Measurements from ENCODE around the gene SOAT2. TPM values are rescaled to one million over a fixed set of nuclear protein-coding genes. Genes with fewer than 3 reads are reported as not detected.

Gene SOAT2
- polyA plus RNA-seq, 2 of the 4 experiments (the other 2 are of a cell fraction) = 0.09 to 0.14 TPM

- peaks cover 41% of the 10 kb centered on the region for H3K4me1 ChIP-seq
- no peak for TF ChIP-seq JUN (IDR thresholded peaks at IDR 0.05)
- TF ChIP-seq HOXA7 (CRISPR knock-in tag; IDR thresholded peaks at IDR 0.05) = no peak
- no peak for TF ChIP-seq TFCP2L1 (CRISPR knock-in tag; IDR thresholded peaks at IDR 0.05)
- no peak for TF ChIP-seq CTCF (IDR thresholded peaks at IDR 0.05)
- WGBS (ENCODE audit: missing lambda C conversion rate) = 84% methylated on average over 5 of the region's 5 CpGs
- no peak overlapping the region for H3K27ac ChIP-seq
- CTCF ChIA-PET = interaction anchor here (0.7 to 45.5 kb wide), 5 partner anchors 6 to 158 kb away, joined by 3 to 1424 read pairs (median 308); partner anchors contain the start of genes IGFBP6, SOAT2, SPRYD3 and TNS2
- H3K4me2 ChIP-seq = no peak overlapping the region
- ATAC-seq = no peak
- no peak for DNase-seq (ENCODE audit: low read depth in 1 of 2, low spot score in 1 of 2)
- H3K4me3 ChIP-seq = no peak overlapping the region
- POLR2A ChIA-PET = interaction anchor here (1.0 kb wide), 1 partner anchor 9 kb away, joined by 3 read pairs; no protein-coding TSS in a partner anchor
- H3K9me3 ChIP-seq = no peaks in the 10 kb centered on the region
- FAIRE-seq = no peak
These were observed 47.0 kb upstream of the SOAT2 start for GRCh38 chr12:53056296-53056695.

- FAIRE-seq (no peak), ATAC-seq (no peak), DNase-seq (ENCODE audit: low read depth in 1 of 2, low spot score in 1 of 2) (no peak)
- peaks cover 41% of the 10 kb centered on the region for H3K4me1 ChIP-seq
- no peak overlapping the region for H3K4me3 ChIP-seq
- ChIA-PET POLR2A (interaction anchor here (1.0 to 1.4 kb wide), 2 partner anchors 9 kb away, joined by 3 to 4 read pairs; no protein-coding TSS in a partner anchor), CTCF (interaction anchor here (1.4 to 45.5 kb wide), 4 partner anchors 5 to 31 kb away, joined by 3 to 1424 read pairs (median 308); partner anchors contain the start of genes IGFBP6, SOAT2, SPRYD3 and TNS2)
- no peak overlapping the region for H3K4me2 ChIP-seq
- H3K9me3 ChIP-seq = no peaks in the 10 kb centered on the region
- H3K27ac ChIP-seq = no peak overlapping the region
- 100% methylated on average over 3 of the region's 7 CpGs for WGBS (ENCODE audit: missing lambda C conversion rate)
- no peak for TF ChIP-seq ZSCAN20 (CRISPR knock-in tag; IDR thresholded peaks at IDR 0.05)
- no peak for TF ChIP-seq ZFP36 (IDR thresholded peaks at IDR 0.05; ENCODE audit: borderline replicate concordance, partially characterized antibody)
- no peak for TF ChIP-seq BHLHE40 (IDR thresholded peaks at IDR 0.05; ENCODE audit: low read depth, low read length)
- TF ChIP-seq KDM1A (IDR thresholded peaks at IDR 0.05; ENCODE audit: low read depth) = no peak
- no peak for TF ChIP-seq CHD2 (IDR thresholded peaks at IDR 0.05; ENCODE audit: low read length, partially characterized antibody)
- TF ChIP-seq SREBF2 (IDR thresholded peaks at IDR 0.05) = no peak
- TF ChIP-seq KDM5A (IDR thresholded peaks at IDR 0.05) = no peak
- TF ChIP-seq POLR2A (IDR thresholded peaks at IDR 0.05; ENCODE audit: low read length) = no peak
- no peak for TF ChIP-seq ZC3H11A (IDR thresholded peaks at IDR 0.05)
- TF ChIP-seq PBX3 (IDR thresholded peaks at IDR 0.05) = no peak
- TF ChIP-seq, protein P1, sequence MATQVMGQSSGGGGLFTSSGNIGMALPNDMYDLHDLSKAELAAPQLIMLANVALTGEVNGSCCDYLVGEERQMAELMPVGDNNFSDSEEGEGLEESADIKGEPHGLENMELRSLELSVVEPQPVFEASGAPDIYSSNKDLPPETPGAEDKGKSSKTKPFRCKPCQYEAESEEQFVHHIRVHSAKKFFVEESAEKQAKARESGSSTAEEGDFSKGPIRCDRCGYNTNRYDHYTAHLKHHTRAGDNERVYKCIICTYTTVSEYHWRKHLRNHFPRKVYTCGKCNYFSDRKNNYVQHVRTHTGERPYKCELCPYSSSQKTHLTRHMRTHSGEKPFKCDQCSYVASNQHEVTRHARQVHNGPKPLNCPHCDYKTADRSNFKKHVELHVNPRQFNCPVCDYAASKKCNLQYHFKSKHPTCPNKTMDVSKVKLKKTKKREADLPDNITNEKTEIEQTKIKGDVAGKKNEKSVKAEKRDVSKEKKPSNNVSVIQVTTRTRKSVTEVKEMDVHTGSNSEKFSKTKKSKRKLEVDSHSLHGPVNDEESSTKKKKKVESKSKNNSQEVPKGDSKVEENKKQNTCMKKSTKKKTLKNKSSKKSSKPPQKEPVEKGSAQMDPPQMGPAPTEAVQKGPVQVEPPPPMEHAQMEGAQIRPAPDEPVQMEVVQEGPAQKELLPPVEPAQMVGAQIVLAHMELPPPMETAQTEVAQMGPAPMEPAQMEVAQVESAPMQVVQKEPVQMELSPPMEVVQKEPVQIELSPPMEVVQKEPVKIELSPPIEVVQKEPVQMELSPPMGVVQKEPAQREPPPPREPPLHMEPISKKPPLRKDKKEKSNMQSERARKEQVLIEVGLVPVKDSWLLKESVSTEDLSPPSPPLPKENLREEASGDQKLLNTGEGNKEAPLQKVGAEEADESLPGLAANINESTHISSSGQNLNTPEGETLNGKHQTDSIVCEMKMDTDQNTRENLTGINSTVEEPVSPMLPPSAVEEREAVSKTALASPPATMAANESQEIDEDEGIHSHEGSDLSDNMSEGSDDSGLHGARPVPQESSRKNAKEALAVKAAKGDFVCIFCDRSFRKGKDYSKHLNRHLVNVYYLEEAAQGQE (IDR thresholded peaks at IDR 0.05) = no peak
- no peak for TF ChIP-seq EHF (CRISPR knock-in tag; IDR thresholded peaks at IDR 0.05)
These were observed 46.4 kb upstream of the SOAT2 start for GRCh38 chr12:53056901-53057300.

- H3K9me3 ChIP-seq = no peaks in the 10 kb centered on the region
- no peak overlapping the region for H3K4me3 ChIP-seq
- H3K27ac ChIP-seq = no peak overlapping the region
- no peak overlapping the region for H3K4me2 ChIP-seq
- H3K4me1 ChIP-seq = peaks cover 41% of the 10 kb centered on the region
- ATAC-seq (no peak), FAIRE-seq (no peak), DNase-seq (ENCODE audit: low read depth in 1 of 2, low spot score in 1 of 2) (no peak)
- ChIA-PET CTCF (interaction anchor here (0.8 to 45.5 kb wide), 6 partner anchors 4 to 229 kb away, joined by 3 to 1424 read pairs (median 156); partner anchors contain the start of genes IGFBP6, SOAT2, SPRYD3 and TNS2), POLR2A (interaction anchor here (0.9 to 1.4 kb wide), 2 partner anchors 8 to 11 kb away, joined by 3 to 4 read pairs; no protein-coding TSS in a partner anchor)
- TF ChIP-seq, protein P2, sequence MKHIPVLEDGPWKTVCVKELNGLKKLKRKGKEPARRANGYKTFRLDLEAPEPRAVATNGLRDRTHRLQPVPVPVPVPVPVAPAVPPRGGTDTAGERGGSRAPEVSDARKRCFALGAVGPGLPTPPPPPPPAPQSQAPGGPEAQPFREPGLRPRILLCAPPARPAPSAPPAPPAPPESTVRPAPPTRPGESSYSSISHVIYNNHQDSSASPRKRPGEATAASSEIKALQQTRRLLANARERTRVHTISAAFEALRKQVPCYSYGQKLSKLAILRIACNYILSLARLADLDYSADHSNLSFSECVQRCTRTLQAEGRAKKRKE (CRISPR knock-in tag; IDR thresholded peaks at IDR 0.05; ENCODE audit: low read depth) = no peak
- TF ChIP-seq ESRRA (IDR thresholded peaks at IDR 0.05; ENCODE audit: borderline replicate concordance, low read length) (no peak), EHMT2 (IDR thresholded peaks at IDR 0.05; ENCODE audit: low read depth) (no peak), E2F6 (IDR thresholded peaks at IDR 0.05; ENCODE audit: borderline replicate concordance, low read depth) (no peak), RAD21 (conservative IDR thresholded peaks at IDR 0.05 in 1 of 2, IDR thresholded peaks at IDR 0.05 in 1 of 2) (no peak), RFX5 (IDR thresholded peaks at IDR 0.05) (no peak), MAFK (IDR thresholded peaks at IDR 0.05; ENCODE audit: partially characterized antibody) (no peak), HEYL (CRISPR knock-in tag; IDR thresholded peaks at IDR 0.05) (no peak)
- 91% methylated on average over 13 of the region's 13 CpGs for WGBS (ENCODE audit: missing lambda C conversion rate)
These were observed 45.3 kb upstream of the SOAT2 start for GRCh38 chr12:53057816-53058500.
